Right atrium auricular region (tissue), 2 donors: ENCODE measurements around the gene SHFL. TPM values are rescaled to one million over a fixed set of nuclear protein-coding genes. Genes with fewer than 3 reads are reported as not detected.

ENCODE experiments used
- DNase-seq: peaks from one replicate; pipeline ENCODE4 v3.0.0-alpha.2; 2019; ENCODE audit warnings: low spot score
- H3K27ac ChIP-seq, 2 donors: fragments of 200-600 bp; sonication (generic); 1 replicate in 1 of 2; 2 replicates in 1 of 2; pipeline ENCODE4 v1.5.1; 2016 to 2019
- H3K27me3 ChIP-seq, 2 donors: fragments of 200-600 bp; sonication (generic); one replicate each; pipeline versions ENCODE4 v1.5.1 to v1.6.0; 2017 to 2019
- H3K36me3 ChIP-seq: fragments of 200-600 bp; sonication (generic); one replicate; pipeline ENCODE4 v1.5.1; 2016
- H3K4me1 ChIP-seq, 2 donors: fragments of 200-600 bp; sonication (generic); one replicate each; pipeline versions ENCODE4 v1.5.1 to v1.6.0; 2017 to 2019
- H3K4me3 ChIP-seq, 2 donors: fragments of 200-600 bp; sonication (generic); 1 replicate in 1 of 2; 2 replicates in 1 of 2; pipeline ENCODE4 v1.5.1; 2017 to 2019; ENCODE audit warnings: mild to moderate bottlenecking in 1 of 2, moderate library complexity in 1 of 2
- H3K9me3 ChIP-seq, 2 donors: fragments of 200-600 bp; sonication (generic); one replicate each; pipeline ENCODE4 v1.5.1; 2019
- total RNA-seq, 2 donors: library from RNA; depleted of rRNA; stranded (reverse); fragments of >200 nt; gene quantifications; one replicate each; pipeline ENCODE4 v1.1.0, GENCODE V29; 2016
- TF ChIP-seq, protein P1 (sequence below), 2 donors: fragments of 200-600 bp; sonication (generic); IDR thresholded peaks; one replicate each; pipeline ENCODE4 v1.5.1; 2019; ENCODE audit warnings: antibody characterized with exemption in 2 of 2

Gene SHFL
- total RNA-seq, 2 donors from 2014 or later, result 11.6 to 16.8 TPM

DNA sequence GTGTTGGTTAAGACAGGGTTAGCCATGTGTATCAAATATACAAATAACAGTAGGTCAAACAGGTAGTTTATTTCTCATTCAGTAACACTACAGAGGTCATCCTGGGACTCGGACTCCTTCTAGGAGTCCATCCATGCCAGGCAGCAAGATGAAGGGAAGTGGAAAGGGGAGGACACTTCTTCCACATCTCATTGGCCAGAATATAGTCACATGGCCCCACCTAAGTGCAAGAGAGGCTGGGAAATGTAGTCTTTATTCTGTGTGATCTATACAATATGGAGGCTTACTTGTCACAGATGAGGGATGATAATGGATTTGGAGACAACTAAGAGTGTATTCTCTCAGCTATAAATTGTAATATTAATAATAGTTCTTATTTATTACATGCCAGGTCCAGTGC is 41.7 kb upstream of the SHFL start:
- no peak for DNase-seq
- no peak overlapping the region for H3K27ac ChIP-seq
- no peaks in the 10 kb centered on the region for H3K4me1 ChIP-seq
- H3K4me3 ChIP-seq, result no peak overlapping the region
- no peaks in the 10 kb centered on the region for H3K36me3 ChIP-seq
- TF ChIP-seq, protein P1, sequence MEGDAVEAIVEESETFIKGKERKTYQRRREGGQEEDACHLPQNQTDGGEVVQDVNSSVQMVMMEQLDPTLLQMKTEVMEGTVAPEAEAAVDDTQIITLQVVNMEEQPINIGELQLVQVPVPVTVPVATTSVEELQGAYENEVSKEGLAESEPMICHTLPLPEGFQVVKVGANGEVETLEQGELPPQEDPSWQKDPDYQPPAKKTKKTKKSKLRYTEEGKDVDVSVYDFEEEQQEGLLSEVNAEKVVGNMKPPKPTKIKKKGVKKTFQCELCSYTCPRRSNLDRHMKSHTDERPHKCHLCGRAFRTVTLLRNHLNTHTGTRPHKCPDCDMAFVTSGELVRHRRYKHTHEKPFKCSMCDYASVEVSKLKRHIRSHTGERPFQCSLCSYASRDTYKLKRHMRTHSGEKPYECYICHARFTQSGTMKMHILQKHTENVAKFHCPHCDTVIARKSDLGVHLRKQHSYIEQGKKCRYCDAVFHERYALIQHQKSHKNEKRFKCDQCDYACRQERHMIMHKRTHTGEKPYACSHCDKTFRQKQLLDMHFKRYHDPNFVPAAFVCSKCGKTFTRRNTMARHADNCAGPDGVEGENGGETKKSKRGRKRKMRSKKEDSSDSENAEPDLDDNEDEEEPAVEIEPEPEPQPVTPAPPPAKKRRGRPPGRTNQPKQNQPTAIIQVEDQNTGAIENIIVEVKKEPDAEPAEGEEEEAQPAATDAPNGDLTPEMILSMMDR (IDR thresholded peaks at IDR 0.05), result no peak
- peaks cover 14 to 67% of the 10 kb centered on the region in 2 donors for H3K9me3 ChIP-seq
- H3K27me3 ChIP-seq, result no peaks in the 10 kb centered on the region

DNA sequence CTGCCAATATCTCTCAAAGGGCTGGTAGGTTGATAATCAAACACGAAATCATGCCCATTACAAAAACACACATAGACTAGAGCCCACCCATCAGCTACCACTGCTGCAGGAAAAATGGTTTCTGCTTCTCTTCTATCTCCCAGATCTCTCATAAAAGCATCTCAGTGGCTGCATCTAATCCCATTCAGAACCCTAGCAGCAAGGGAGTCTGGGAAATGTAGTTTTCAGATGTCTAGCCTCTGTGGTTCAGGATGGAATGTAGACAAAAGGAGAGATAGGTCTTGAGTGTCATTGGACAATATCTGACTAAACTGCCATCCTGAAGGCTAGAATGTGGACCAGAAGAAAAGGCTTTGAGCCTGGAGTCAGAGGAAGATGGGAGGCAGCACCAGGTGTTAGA is 40.7 kb upstream of the SHFL start:
- H3K36me3 ChIP-seq, result no peaks in the 10 kb centered on the region
- no peak for DNase-seq
- peaks cover 14 to 67% of the 10 kb centered on the region in 2 donors for H3K9me3 ChIP-seq
- H3K4me3 ChIP-seq, result no peak overlapping the region
- TF ChIP-seq, protein P1 (IDR thresholded peaks at IDR 0.05), result no peak
- no peaks in the 10 kb centered on the region for H3K27me3 ChIP-seq
- no peaks in the 10 kb centered on the region for H3K4me1 ChIP-seq
- no peak overlapping the region for H3K27ac ChIP-seq

DNA sequence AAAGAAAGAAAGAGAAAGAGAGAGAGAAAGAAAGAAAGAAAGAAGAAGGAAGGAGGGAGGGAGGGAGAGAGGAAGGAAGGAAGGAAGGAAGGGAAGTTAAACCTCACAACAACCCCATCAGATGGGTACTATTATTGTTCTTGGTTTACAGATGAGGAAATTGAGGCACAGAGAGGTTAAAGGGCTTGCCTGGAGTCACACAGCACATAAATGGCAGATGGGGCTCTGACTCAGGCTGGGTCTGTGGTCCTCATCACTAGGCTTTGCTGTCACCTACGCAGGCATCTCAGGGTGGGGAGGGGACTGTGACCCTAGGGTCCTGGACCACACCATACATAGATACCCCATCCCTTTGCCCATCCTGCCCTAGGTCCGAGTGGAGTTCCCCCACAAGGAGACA is 36.5 kb upstream of the SHFL start:
- no peaks in the 10 kb centered on the region for H3K27me3 ChIP-seq
- H3K4me3 ChIP-seq, result no peak overlapping the region
- TF ChIP-seq, protein P1 (IDR thresholded peaks at IDR 0.05), result no peak
- no peaks in the 10 kb centered on the region for H3K4me1 ChIP-seq
- H3K9me3 ChIP-seq, result peaks cover 0 to 26% of the 10 kb centered on the region in 2 donors
- no peak overlapping the region for H3K27ac ChIP-seq
- H3K36me3 ChIP-seq, result no peaks in the 10 kb centered on the region
- no peak for DNase-seq

GRCh38 chr19:10052602-10053360 is 33.3 kb upstream of the SHFL start:
- Histone ChIP-seq H3K4me1 (no peaks in the 10 kb centered on the region), H3K4me3 (no peak overlapping the region), H3K36me3 (no peaks in the 10 kb centered on the region), H3K27me3 (no peaks in the 10 kb centered on the region), H3K27ac (no peak overlapping the region), H3K9me3 (no peaks in the 10 kb centered on the region)
- DNase-seq, result no peak
- TF ChIP-seq, protein P1 (IDR thresholded peaks at IDR 0.05), result no peak

DNA sequence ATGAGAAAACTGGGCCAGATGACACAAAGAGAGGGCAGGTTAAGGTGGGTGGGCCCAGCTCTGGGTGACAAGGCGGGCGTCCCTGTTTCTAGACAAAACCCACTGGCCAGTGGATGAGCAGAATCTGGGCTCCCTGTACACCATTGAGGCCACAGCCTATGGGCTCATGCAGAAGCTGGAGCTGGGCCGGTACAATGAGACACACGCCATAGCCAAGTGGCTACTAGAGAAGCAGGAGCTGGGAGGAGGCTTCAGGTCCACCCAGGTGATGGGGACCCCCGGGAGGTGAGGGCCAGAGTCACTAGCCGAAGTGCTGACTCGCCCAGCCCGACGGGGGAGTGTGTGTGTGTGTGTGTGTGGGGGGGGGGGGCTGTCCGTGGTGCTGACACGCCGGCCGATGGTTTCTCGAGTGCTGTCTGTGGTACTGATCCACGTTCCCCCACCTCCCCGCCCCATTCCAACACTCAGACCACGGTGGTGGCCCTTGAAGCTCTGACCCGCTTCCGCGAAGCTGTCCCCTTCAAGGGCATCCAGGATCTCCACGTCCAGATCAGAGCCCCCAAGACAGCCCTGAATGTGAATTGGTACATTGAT is 24.3 kb upstream of the SHFL start:
- Histone ChIP-seq H3K4me1 (no peaks in the 10 kb centered on the region), H3K9me3 (no peaks in the 10 kb centered on the region), H3K4me3 (no peak overlapping the region), H3K27me3 (no peaks in the 10 kb centered on the region), H3K27ac (no peak overlapping the region), H3K36me3 (no peaks in the 10 kb centered on the region)
- no peak for DNase-seq
- TF ChIP-seq, protein P1 (IDR thresholded peaks at IDR 0.05), result no peak
